Measurements from ENCODE around the gene TAF1L.
"Not testable (repeated sequence)": the region's sequence is repeated elsewhere in the genome, so short reads cannot be mapped to it uniquely, and the experiment has no call there.

The TAF1L gene

GRCh38 chr9:32603914-32604852 is 31.3 kb downstream of the TAF1L start:
- Mint-ChIP-seq H3K27me3 (ENCODE audit: low read depth) (peaks cover 15% of the 10 kb centered on the region), H3K36me3 (ENCODE audit: low read depth) (no peaks in the 10 kb centered on the region), H3K4me1 (ENCODE audit: low read depth) (no peaks in the 10 kb centered on the region), H3K27ac (no peak overlapping the region), H3K4me3 (no peak overlapping the region), H3K9me3 (no peaks in the 10 kb centered on the region)

GRCh38 chr9:32599021-32599420 is 36.4 kb downstream of the TAF1L start:
- H3K36me3 Mint-ChIP-seq (ENCODE audit: low read depth): not testable (repeated sequence)

GRCh38 chr9:32596936-32597335 is 38.5 kb downstream of the TAF1L start:
- H3K36me3 Mint-ChIP-seq (ENCODE audit: low read depth): no peaks in the 10 kb centered on the region
- H3K9me3 Mint-ChIP-seq: no peaks in the 10 kb centered on the region
- no peaks in the 10 kb centered on the region for H3K4me1 Mint-ChIP-seq (ENCODE audit: low read depth)
- H3K27me3 Mint-ChIP-seq (ENCODE audit: low read depth): peaks cover 24% of the 10 kb centered on the region
- H3K27ac Mint-ChIP-seq: no peak overlapping the region
- no peak overlapping the region for H3K4me3 Mint-ChIP-seq

More at GRCh38 chr9:32599021-32599420, 36.4 kb downstream of the TAF1L start:
- H3K27me3 Mint-ChIP-seq (ENCODE audit: low read depth): peaks cover 24% of the 10 kb centered on the region
- H3K4me3 Mint-ChIP-seq; H3K4me1 Mint-ChIP-seq (ENCODE audit: low read depth); H3K9me3 Mint-ChIP-seq; H3K27ac Mint-ChIP-seq: not testable (repeated sequence)

- H3K27me3 Mint-ChIP-seq (ENCODE audit: low read depth): peaks cover 20% of the 10 kb centered on the region
- no peaks in the 10 kb centered on the region for H3K36me3 Mint-ChIP-seq (ENCODE audit: low read depth)
- no peak overlapping the region for H3K4me3 Mint-ChIP-seq
- H3K9me3 Mint-ChIP-seq: no peaks in the 10 kb centered on the region
- no peaks in the 10 kb centered on the region for H3K4me1 Mint-ChIP-seq (ENCODE audit: low read depth)
- no peak overlapping the region for H3K27ac Mint-ChIP-seq
Observed at GRCh38 chr9:32596096-32596865, 39.2 kb downstream of the TAF1L start.

GRCh38 chr9:32590898-32591297 is 44.6 kb downstream of the TAF1L start:
- peaks cover 14% of the 10 kb centered on the region for H3K27me3 Mint-ChIP-seq (ENCODE audit: low read depth)
- no peak overlapping the region for H3K4me3 Mint-ChIP-seq
- peaks cover 2% of the 10 kb centered on the region for H3K4me1 Mint-ChIP-seq (ENCODE audit: low read depth)
- H3K9me3 Mint-ChIP-seq: no peaks in the 10 kb centered on the region
- H3K36me3 Mint-ChIP-seq (ENCODE audit: low read depth): no peaks in the 10 kb centered on the region
- no peak overlapping the region for H3K27ac Mint-ChIP-seq

- Mint-ChIP-seq H3K4me1 (ENCODE audit: low read depth) (peaks cover 2% of the 10 kb centered on the region), H3K27ac (no peak overlapping the region), H3K9me3 (no peaks in the 10 kb centered on the region), H3K36me3 (ENCODE audit: low read depth) (no peaks in the 10 kb centered on the region), H3K4me3 (no peak overlapping the region), H3K27me3 (ENCODE audit: low read depth) (peaks cover 19% of the 10 kb centered on the region)
Observed at GRCh38 chr9:32590476-32590875, 45.0 kb downstream of the TAF1L start.

GRCh38 chr9:32589083-32589723 is 46.3 kb downstream of the TAF1L start:
- peaks cover 29% of the 10 kb centered on the region for H3K27me3 Mint-ChIP-seq (ENCODE audit: low read depth)

GRCh38 chr9:32587901-32588300 is 47.6 kb downstream of the TAF1L start:
- Mint-ChIP-seq H3K27me3 (ENCODE audit: low read depth) (peaks cover 29% of the 10 kb centered on the region), H3K9me3 (no peaks in the 10 kb centered on the region), H3K4me1 (ENCODE audit: low read depth) (peaks cover 2% of the 10 kb centered on the region), H3K4me3 (no peak overlapping the region), H3K27ac (no peak overlapping the region), H3K36me3 (ENCODE audit: low read depth) (no peaks in the 10 kb centered on the region)

More at GRCh38 chr9:32589083-32589723, 46.3 kb downstream of the TAF1L start:
- Mint-ChIP-seq H3K27ac (no peak overlapping the region), H3K36me3 (ENCODE audit: low read depth) (no peaks in the 10 kb centered on the region), H3K4me3 (no peak overlapping the region), H3K9me3 (no peaks in the 10 kb centered on the region), H3K4me1 (ENCODE audit: low read depth) (peaks cover 2% of the 10 kb centered on the region)

GRCh38 chr9:32584784-32585183 is 50.7 kb downstream of the TAF1L start:
- Mint-ChIP-seq H3K27ac (no peak overlapping the region), H3K4me1 (ENCODE audit: low read depth) (peaks cover 6% of the 10 kb centered on the region), H3K4me3 (no peak overlapping the region), H3K36me3 (ENCODE audit: low read depth) (no peaks in the 10 kb centered on the region), H3K27me3 (ENCODE audit: low read depth) (peaks cover 39% of the 10 kb centered on the region), H3K9me3 (no peaks in the 10 kb centered on the region)

- H3K36me3 Mint-ChIP-seq (ENCODE audit: low read depth): no peaks in the 10 kb centered on the region
- H3K9me3 Mint-ChIP-seq: no peaks in the 10 kb centered on the region
- H3K27me3 Mint-ChIP-seq (ENCODE audit: low read depth): peaks cover 35% of the 10 kb centered on the region
- no peak overlapping the region for H3K27ac Mint-ChIP-seq
- H3K4me1 Mint-ChIP-seq (ENCODE audit: low read depth): peaks cover 7% of the 10 kb centered on the region
- no peak overlapping the region for H3K4me3 Mint-ChIP-seq
Observed at GRCh38 chr9:32581512-32582143, 53.8 kb downstream of the TAF1L start.

- Mint-ChIP-seq H3K27ac (no peak overlapping the region), H3K4me3 (no peak overlapping the region), H3K27me3 (ENCODE audit: low read depth) (peaks cover 30% of the 10 kb centered on the region), H3K36me3 (ENCODE audit: low read depth) (no peaks in the 10 kb centered on the region), H3K9me3 (no peaks in the 10 kb centered on the region), H3K4me1 (ENCODE audit: low read depth) (peaks cover 7% of the 10 kb centered on the region)
Observed at GRCh38 chr9:32580631-32581300, 54.7 kb downstream of the TAF1L start.

- Mint-ChIP-seq H3K4me1 (ENCODE audit: low read depth) (peaks cover 7% of the 10 kb centered on the region), H3K9me3 (no peaks in the 10 kb centered on the region), H3K36me3 (ENCODE audit: low read depth) (no peaks in the 10 kb centered on the region), H3K27me3 (ENCODE audit: low read depth) (peaks cover 20% of the 10 kb centered on the region), H3K4me3 (no peak overlapping the region), H3K27ac (no peak overlapping the region)
Observed at GRCh38 chr9:32579706-32580331, 55.6 kb downstream of the TAF1L start.

Data from T-helper 1 cell treated with Interleukin-12 subunit alpha and Interleukin-12 subunit beta and Interleukin-4 antibody, amounts not matched to agents 30 μg/mL and 1 μg/mL, for 36 hours (primary cell).